Ramos (cell line): ENCODE results near the gene LAIR1.
"Not testable (repeated sequence)": the region's sequence is repeated elsewhere in the genome, so short reads cannot be mapped to it uniquely, and the experiment has no call there.

Experiments used
- in situ Hi-C: fragments of 300-500 bp; cut with MboI; formaldehyde crosslinking; loops from one replicate; pipeline ENCODE4 v1.14.3; 2022; ENCODE audit warnings: low sequenced_read_pairs; ENCODE audit not compliant: unreplicated experiment

Gene LAIR1

GRCh38 chr19:54364775-54365257 is at the start of gene LAIR1:
Gene LAIR1 (minus strand): TSS chr19:54364931. CDS start chr19:54364804, 127 bp downstream.
- in situ Hi-C loops, result no loop called here

DNA sequence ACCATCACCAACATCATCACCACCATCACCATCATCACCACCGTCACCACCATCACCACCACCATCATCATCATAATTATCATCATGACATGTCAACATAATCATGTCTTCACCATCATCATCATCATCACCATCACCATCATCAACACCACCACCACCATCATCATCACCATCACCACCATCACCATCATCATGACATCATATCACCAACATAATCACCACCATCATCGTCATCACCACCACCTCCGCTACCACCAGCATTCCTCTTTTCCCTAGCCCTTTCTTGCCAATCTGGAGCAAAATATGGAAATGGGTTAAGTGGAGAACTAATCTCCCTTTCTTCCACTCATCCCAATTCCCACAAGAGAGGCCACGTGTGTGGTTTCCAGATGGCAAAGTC is 49.4 kb upstream of the LAIR1 start:
- in situ Hi-C loops, result no loop called here

DNA sequence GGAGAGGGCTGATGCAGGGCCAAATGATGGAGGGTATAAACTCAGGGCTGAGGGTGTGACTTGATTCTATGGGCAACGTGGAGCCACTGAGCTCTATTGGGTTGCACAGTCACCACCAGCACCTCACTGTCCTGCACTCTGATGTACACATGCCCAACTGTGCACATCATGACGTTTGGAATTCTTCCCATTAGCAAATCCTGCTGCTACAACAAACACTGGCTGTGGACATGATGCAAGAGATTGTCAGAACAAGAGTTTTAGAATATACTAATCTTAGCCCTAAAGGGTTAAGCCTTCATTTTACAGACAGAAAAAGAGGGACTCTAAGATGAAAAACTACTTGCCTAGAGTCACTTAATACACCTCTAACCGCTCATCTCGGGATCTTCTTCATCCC is 48.1 kb upstream of the LAIR1 start:
- in situ Hi-C loops, result no loop called here

DNA sequence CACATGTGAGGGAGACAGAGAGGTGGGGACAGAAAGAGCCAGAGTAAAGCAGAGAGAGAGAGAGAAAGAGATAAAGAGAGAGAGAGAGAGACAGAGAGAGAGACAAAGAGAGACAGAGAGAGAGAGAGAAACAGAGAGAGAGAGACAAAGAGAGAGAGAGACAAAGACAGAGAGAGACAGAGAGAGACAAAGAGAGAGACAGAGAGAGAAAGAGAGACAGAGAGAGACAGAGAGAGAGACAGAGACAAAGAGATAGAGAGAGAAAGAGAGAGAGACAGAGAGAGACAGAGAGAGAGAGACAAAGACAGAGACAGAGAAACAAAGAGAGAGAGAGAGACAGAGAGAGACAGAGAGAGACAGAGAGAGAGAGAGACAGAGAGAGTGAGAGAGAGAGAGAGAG is 46.3 kb upstream of the LAIR1 start:
- in situ Hi-C loops, result no loop called here

- in situ Hi-C loops, result no loop called here
Measured at GRCh38 chr19:54408456-54409026, 43.8 kb upstream of the LAIR1 start.

DNA sequence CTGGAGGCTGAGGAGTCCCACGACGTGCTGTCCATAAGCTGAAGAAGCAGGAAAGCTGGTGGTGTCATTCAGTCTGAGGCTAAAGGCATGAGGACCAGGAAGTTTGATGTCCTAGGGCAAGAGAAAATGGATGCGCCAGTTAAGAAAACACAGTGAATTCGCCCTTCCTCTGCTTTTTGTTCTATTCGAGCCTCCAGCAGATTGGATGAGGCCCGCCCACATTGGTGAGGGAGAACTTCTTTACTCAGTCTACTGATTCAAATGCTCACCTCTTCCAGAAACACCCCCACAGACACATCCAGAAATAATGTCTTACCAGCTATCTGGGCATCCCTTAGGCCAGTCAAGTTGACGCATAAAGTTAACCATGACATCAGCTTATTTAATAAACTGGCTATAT is 43.0 kb upstream of the LAIR1 start:
- in situ Hi-C loops, result no loop called here

- in situ Hi-C loops, result no loop called here
Measured at GRCh38 chr19:54405628-54406027, 40.9 kb upstream of the LAIR1 start.

DNA sequence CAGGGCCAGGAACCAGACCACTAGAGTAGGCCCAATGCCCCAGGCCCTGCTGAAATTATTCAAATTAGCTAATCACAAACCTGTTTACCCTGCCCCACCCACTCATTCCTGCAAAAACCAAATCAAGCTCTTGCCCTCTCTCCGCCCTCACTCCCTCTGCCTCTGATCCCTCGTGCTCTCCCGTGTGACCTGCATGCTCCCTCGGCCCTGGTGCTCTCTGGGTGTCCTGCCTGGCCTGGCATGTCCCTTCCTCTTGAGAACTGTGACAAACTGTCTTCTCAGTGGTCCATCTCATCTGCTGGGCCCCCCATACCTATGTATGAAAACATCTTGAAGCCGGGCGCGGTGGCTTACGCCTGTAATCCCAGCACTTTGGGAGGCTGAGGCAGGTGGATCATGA is 38.3 kb upstream of the LAIR1 start:
- in situ Hi-C loops, result no loop called here

DNA sequence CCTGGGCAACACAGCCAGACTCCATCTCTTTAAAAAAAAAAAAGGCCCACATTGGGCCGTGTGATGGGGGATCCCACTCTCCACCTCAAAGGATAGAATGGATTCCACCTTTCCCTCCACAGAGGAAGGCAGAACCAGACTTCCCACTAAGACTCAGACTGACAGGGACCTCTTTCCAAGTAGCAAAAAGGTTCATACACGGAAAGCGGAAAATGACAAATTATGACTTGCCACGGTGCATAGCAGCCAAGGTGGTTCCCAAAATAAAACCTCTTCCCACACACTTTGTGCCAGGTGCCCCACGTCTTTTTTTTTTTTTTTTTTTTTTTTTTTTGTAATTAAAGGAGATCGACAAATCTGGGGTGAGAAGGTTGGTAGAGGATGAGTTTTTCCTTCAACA is 36.2 kb upstream of the LAIR1 start:
- in situ Hi-C loops, result no loop called here

DNA sequence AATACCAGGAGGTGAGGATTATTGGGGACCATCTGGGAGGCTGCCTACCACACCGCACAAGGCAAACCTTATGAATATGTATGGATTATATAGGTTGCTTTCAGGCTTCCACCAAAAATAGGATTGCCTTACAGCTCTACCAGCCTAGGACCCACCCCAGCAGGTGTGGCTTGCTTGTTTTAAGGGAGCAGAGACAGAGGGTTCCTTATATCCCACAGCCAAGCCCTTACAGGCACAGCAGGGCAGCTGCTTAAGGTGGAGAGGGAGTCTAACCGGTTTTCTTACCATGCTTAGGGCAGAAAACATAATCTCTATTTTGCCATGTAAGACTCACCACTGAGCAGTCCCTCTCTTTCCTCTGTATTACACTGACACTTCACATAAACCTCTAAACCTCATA is 34.5 kb upstream of the LAIR1 start:
- in situ Hi-C loops, result no loop called here

DNA sequence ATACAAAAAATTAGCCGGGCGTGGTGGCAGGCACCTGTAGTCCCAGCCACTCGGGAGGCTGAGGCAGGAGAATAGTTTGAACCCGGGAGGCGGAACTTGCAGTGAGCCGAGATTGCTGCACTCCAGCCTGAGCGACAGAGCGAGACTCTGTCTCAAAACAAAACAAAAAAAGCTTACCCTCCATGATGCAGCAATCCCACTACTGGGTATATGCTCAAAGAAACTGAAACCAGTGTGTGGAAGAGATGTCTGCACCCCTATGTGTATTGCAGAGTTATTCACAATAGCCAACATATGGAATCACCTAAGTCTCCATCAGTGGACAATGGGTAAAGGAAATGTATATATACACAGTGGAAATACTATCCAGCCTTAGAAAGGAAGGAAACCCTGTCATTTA is 31.0 kb upstream of the LAIR1 start:
- in situ Hi-C loops, result no loop called here

DNA sequence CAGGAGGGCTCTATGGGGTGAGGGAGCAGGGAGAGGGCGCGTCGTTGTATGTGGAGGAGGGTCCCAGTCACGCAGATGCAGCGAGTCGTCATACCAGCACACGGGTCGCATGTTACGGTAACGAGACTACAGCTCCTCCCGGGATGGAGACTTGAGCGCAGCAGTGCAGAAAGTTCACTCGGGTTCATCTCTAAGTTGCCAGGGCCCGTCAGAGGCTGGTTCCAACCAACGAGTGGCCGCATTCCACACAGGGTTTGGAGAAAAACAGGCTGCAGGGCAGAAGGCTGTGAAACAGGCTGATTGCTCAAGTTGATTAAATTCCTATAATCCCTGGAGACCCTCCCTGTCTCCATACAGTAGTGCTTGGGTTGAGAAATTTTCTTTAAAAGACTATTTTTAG is 28.6 kb upstream of the LAIR1 start:
- in situ Hi-C loops, result no loop called here

GRCh38 chr19:54392105-54392504 is 27.4 kb upstream of the LAIR1 start:
- in situ Hi-C loops, result no loop called here

GRCh38 chr19:54391589-54392061 is 26.9 kb upstream of the LAIR1 start:
- in situ Hi-C loops, result no loop called here

- in situ Hi-C loops, result no loop called here
Measured at GRCh38 chr19:54390942-54391577, 26.3 kb upstream of the LAIR1 start.

- in situ Hi-C loops, result no loop called here
Measured at GRCh38 chr19:54389553-54389952, 24.8 kb upstream of the LAIR1 start.

- in situ Hi-C loops, result no loop called here
Measured at GRCh38 chr19:54388802-54389139, 24.0 kb upstream of the LAIR1 start.

DNA sequence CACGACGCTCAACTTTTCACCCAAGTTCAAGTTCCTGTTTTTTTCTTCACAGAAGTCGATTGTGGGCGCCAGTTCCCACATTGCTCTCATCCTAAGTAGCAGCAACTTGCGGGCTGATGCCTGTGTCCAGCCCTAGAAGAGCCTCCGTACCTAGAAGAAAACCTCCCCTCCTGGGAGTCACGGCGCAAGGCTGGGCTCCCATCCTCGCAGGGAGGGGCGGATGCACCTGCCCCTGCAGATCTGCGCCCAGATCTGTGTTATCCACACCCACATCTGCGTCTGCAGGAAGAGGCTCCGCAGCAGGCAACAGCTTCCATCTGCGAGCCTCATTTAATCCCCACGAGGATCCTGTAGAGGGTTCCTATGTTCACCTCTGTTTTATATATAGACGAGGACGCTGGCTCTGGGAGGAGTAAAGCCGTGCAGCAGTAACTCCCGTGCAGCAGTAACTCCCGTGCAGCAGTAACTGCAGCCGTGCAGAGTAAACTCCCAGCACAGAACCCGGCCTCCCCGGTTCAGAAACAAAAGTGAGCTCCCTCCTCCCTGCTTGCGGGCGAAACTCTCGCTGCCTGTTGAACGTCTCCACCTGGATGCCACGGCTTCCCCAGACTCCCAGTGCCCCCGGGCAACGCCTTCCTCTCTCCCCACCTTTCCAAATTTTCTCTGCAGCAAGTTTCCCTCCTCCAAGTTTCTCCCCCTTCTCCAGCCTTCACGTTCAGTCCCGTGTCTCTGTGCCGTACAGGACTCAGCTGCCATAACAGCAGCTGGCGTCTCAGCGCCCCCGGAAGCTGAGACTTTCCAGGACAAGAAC is 23.5 kb upstream of the LAIR1 start:
- in situ Hi-C loops, result no loop called here

DNA sequence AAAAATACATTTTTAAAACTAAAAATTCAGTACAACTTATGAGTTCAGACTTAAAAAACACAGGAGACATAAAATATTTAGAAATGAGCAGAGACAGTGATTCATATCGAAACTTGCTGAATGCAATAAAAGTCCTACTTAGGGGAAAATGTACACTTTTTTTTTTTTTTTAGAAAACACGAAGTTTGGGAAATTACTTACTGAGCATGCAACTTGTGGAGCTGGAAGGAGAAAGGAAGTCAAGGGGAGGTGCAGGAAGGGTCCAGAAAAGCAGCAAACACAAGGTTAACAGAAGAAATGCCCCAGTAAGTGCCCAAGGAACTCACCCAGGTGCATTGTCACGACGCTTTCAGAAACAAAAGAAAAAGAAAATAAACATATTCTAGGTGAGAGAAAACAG is 18.6 kb upstream of the LAIR1 start:
- in situ Hi-C loops, result no loop called here

DNA sequence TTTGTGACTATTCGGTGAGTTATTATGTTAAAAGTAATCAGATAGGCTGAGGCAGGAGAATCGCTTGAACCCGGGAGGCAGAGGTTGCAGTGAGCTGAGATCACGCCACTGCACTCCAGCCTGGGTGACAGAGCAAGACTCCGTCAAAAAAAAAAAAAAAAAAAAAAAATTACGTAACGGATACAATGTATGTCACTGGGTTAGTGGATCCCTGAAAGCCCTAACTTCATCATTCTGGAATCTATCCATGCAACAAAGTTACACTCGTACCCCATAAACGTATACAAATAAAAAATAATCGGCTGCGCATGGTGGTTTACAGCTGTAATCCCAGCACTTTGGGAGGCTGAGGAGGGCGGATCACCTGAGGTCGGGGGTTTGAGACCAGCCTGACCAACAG is 17.3 kb upstream of the LAIR1 start:
- in situ Hi-C loops, result not testable (repeated sequence)

DNA sequence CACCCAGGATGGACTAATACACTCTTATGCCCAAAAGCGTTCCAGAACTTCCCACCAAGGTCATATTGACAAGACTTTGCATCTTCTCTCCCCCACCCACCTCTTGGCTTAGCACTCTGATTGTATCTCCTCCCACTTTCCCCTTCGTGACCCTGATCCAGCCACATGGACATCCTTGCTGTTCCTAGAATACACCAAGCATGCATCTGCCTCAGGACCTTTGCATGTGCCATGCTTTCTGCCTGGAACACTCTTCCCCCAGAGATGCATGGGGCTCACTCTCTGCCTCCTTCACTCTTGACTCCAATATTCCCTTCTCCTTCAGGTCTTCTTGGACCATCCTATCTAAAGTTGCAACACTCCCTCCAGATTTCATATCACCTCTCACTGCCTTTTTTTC is 16.2 kb upstream of the LAIR1 start:
- in situ Hi-C loops, result no loop called here
